ENCODE data around the gene PHF19. TPM values are rescaled to one million over a fixed set of nuclear protein-coding genes. Genes with fewer than 3 reads are reported as not detected.

The PHF19 gene
- total and polyA plus RNA-seq, 2 of the 8 experiments (the other 6 are each of a cell fraction or from before 2014, with no cell fraction given), result 28.2 to 31.8 TPM

DNA sequence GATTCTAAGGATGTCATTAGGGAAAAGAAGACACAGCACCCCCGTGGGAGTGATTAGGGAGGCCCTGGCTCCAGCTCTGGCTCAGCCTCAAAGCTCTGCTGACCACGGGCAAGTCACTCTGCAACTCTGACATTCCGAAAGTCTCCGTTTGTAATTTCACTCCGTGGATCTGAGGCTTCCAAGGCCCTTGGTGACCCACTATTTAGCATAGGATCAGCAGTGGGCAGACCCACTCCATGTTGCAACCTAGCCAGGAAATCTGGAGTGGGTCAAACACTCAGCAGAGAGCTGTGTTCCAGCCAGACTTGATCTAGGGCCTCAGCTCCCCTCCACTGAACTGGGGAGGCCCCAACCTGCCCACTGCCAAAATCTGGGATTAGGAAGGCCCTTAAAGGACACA, 11.8 kb downstream of the PHF19 start (continued):
- TF ChIP-seq HDAC6 (IDR thresholded peaks at IDR 0.05; ENCODE audit: low read depth, low read length), result no peak
- no peak for TF ChIP-seq FOSL1 (IDR thresholded peaks at IDR 0.05; ENCODE audit: insufficient read depth, low read depth, low read length)
- no peak for TF ChIP-seq HDAC2 (IDR thresholded peaks at IDR 0.05; ENCODE audit: borderline replicate concordance in 1 of 2, low read depth in 2 of 2, low read length in 2 of 2)
- TF ChIP-seq TAF7 (optimal IDR thresholded peaks at IDR 0.05; ENCODE audit: borderline replicate concordance, low read depth, low read length), result no peak
